ENCODE results near the gene STAU1.

Gene STAU1

GRCh38 chr20:49099011-49099410, 89.1 kb downstream of the STAU1 start:
- no peak for TF ChIP-seq GATA3 (IDR thresholded peaks at IDR 0.05; ENCODE audit: low read depth, low read length)
- TF ChIP-seq GATA2 (IDR thresholded peaks at IDR 0.05; ENCODE audit: low read depth, low read length), result no peak

GRCh38 chr20:49098136-49098535, 90.0 kb downstream of the STAU1 start:
- TF ChIP-seq GATA3 (IDR thresholded peaks at IDR 0.05; ENCODE audit: low read depth, low read length) (no peak), GATA2 (IDR thresholded peaks at IDR 0.05; ENCODE audit: low read depth, low read length) (no peak)

- no peak for TF ChIP-seq GATA3 (IDR thresholded peaks at IDR 0.05; ENCODE audit: low read depth, low read length)
These were observed 91.0 kb downstream of the STAU1 start for GRCh38 chr20:49097159-49097558.

GRCh38 chr20:49096203-49096730, 91.9 kb downstream of the STAU1 start:
- no peak for TF ChIP-seq GATA2 (IDR thresholded peaks at IDR 0.05; ENCODE audit: low read depth, low read length)
- TF ChIP-seq GATA3 (IDR thresholded peaks at IDR 0.05; ENCODE audit: low read depth, low read length), result no peak

- TF ChIP-seq GATA3 (IDR thresholded peaks at IDR 0.05; ENCODE audit: low read depth, low read length) (no peak), GATA2 (IDR thresholded peaks at IDR 0.05; ENCODE audit: low read depth, low read length) (no peak)
These were observed 96.4 kb downstream of the STAU1 start for GRCh38 chr20:49091762-49092161.

GRCh38 chr20:49091104-49091503, 97.0 kb downstream of the STAU1 start:
- no peak for TF ChIP-seq GATA3 (IDR thresholded peaks at IDR 0.05; ENCODE audit: low read depth, low read length)
- no peak for TF ChIP-seq GATA2 (IDR thresholded peaks at IDR 0.05; ENCODE audit: low read depth, low read length)

GRCh38 chr20:49078310-49078709, 109.8 kb downstream of the STAU1 start:
- TF ChIP-seq GATA2 (IDR thresholded peaks at IDR 0.05; ENCODE audit: low read depth, low read length) (no peak), GATA3 (IDR thresholded peaks at IDR 0.05; ENCODE audit: low read depth, low read length) (no peak)

GRCh38 chr20:49074521-49074920, 113.6 kb downstream of the STAU1 start:
- TF ChIP-seq GATA2 (IDR thresholded peaks at IDR 0.05; ENCODE audit: low read depth, low read length) (no peak), GATA3 (IDR thresholded peaks at IDR 0.05; ENCODE audit: low read depth, low read length) (no peak)

All from SH-SY5Y (cell line).